HCT116 (cell line): Measurements from ENCODE around the gene STEAP1.
"Not testable (repeated sequence)": the region's sequence is repeated elsewhere in the genome, so short reads cannot be mapped to it uniquely, and the experiment has no call there.

ENCODE experiments used
- CBX3 ChIP-seq: IDR thresholded peaks from 2 replicates; pipeline ENCODE4 v1.6.1; 2012; ENCODE audit warnings: low read depth
- EZH2 ChIP-seq: fragments of 200-600 bp; sonication (generic); IDR thresholded peaks from 2 replicates; pipeline ENCODE4 v1.6.1; 2017; ENCODE audit warnings: antibody characterized with exemption, mixed run types
- JUND ChIP-seq: IDR thresholded peaks from 2 replicates; pipeline ENCODE4 v1.6.1; 2012
- MAX ChIP-seq: IDR thresholded peaks from 2 replicates; pipeline ENCODE4 v1.6.1; 2012
- POLR2A ChIP-seq: IDR thresholded peaks from 2 replicates; pipeline ENCODE4 v1.7.0; 2011; ENCODE audit warnings: borderline replicate concordance; ENCODE audit not compliant: insufficient read depth, insufficient read length; ENCODE audit errors: extremely low read depth
- POLR2AphosphoS5 ChIP-seq: IDR thresholded peaks from 2 replicates; pipeline ENCODE4 v1.6.1; 2011; ENCODE audit warnings: mild to moderate bottlenecking, low read depth, low read length, moderate library complexity
- RAD21 ChIP-seq: IDR thresholded peaks from 2 replicates; pipeline ENCODE4 v1.6.1; 2012; ENCODE audit warnings: low read depth, mild to moderate bottlenecking
- ZFX ChIP-seq: fragments of 450-650 bp; IDR thresholded peaks from 2 replicates; pipeline ENCODE4 v1.6.1; 2017
- TF ChIP-seq, protein P1 (sequence below), 3 experiments: fragments of 200-600 bp in 1 of 3; sonication (generic) in 1 of 3; IDR thresholded peaks in 2 of 3; conservative IDR thresholded peaks in 1 of 3; 2 replicates each; pipeline ENCODE4 v1.5.1; 2012 to 2017; ENCODE audit warnings: low read depth in 2 of 3, low read length in 2 of 3, antibody characterized with exemption in 1 of 3, borderline replicate concordance in 1 of 3, control low read depth in 1 of 3, mild to moderate bottlenecking in 1 of 3, mixed read lengths in 1 of 3, mixed run types in 1 of 3, moderate library complexity in 1 of 3; ENCODE audit not compliant: insufficient read depth in 1 of 3
- TF ChIP-seq, protein P2 (sequence below): IDR thresholded peaks from 2 replicates; pipeline ENCODE4 v1.6.1; 2012; ENCODE audit warnings: low read depth

DNA sequence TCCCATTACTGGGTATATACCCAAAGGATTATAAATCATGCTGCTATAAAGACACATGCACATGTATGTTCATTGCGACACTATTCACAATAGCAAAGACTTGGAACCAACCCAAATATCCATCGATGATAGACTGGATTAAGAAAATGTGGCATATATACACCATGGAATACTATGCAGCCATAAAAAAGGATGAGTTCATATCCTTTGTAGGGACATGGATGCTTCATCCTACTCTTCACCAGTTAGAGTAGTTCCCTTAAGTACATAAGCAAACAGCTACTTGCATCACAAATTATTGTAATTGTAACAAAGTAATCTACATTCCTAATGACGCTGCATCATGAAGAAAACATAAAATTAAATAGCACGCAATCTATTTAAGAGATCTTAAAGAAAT, 32.0 kb downstream of the STEAP1 start:
- TF ChIP-seq POLR2A, ZFX, MAX, CBX3, POLR2AphosphoS5, EZH2, RAD21, JUND: not testable (repeated sequence)
- TF ChIP-seq, protein P1, sequence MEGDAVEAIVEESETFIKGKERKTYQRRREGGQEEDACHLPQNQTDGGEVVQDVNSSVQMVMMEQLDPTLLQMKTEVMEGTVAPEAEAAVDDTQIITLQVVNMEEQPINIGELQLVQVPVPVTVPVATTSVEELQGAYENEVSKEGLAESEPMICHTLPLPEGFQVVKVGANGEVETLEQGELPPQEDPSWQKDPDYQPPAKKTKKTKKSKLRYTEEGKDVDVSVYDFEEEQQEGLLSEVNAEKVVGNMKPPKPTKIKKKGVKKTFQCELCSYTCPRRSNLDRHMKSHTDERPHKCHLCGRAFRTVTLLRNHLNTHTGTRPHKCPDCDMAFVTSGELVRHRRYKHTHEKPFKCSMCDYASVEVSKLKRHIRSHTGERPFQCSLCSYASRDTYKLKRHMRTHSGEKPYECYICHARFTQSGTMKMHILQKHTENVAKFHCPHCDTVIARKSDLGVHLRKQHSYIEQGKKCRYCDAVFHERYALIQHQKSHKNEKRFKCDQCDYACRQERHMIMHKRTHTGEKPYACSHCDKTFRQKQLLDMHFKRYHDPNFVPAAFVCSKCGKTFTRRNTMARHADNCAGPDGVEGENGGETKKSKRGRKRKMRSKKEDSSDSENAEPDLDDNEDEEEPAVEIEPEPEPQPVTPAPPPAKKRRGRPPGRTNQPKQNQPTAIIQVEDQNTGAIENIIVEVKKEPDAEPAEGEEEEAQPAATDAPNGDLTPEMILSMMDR (IDR thresholded peaks at IDR 0.05 in 2 of 3, conservative IDR thresholded peaks at IDR 0.05 in 1 of 3; ENCODE audit: borderline replicate concordance in 1 of 3, insufficient read depth in 1 of 3, low read depth in 2 of 3, low read length in 2 of 3) = not testable (repeated sequence)
- TF ChIP-seq, protein P2, sequence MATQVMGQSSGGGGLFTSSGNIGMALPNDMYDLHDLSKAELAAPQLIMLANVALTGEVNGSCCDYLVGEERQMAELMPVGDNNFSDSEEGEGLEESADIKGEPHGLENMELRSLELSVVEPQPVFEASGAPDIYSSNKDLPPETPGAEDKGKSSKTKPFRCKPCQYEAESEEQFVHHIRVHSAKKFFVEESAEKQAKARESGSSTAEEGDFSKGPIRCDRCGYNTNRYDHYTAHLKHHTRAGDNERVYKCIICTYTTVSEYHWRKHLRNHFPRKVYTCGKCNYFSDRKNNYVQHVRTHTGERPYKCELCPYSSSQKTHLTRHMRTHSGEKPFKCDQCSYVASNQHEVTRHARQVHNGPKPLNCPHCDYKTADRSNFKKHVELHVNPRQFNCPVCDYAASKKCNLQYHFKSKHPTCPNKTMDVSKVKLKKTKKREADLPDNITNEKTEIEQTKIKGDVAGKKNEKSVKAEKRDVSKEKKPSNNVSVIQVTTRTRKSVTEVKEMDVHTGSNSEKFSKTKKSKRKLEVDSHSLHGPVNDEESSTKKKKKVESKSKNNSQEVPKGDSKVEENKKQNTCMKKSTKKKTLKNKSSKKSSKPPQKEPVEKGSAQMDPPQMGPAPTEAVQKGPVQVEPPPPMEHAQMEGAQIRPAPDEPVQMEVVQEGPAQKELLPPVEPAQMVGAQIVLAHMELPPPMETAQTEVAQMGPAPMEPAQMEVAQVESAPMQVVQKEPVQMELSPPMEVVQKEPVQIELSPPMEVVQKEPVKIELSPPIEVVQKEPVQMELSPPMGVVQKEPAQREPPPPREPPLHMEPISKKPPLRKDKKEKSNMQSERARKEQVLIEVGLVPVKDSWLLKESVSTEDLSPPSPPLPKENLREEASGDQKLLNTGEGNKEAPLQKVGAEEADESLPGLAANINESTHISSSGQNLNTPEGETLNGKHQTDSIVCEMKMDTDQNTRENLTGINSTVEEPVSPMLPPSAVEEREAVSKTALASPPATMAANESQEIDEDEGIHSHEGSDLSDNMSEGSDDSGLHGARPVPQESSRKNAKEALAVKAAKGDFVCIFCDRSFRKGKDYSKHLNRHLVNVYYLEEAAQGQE = not testable (repeated sequence)
